Stimulated activated CD8-positive, alpha-beta memory T cell treated with anti-CD3 and anti-CD28 coated beads, Interleukin-4, amount 100 ng/mL, for 24 hours (primary cell): Measurements from ENCODE around the gene CCR6.

Source experiments
- DNase-seq: peaks from one replicate; pipeline ENCODE4 v3.0.0-alpha.2; 2020; ENCODE audit warnings: low read depth

CCR6 gene

DNA sequence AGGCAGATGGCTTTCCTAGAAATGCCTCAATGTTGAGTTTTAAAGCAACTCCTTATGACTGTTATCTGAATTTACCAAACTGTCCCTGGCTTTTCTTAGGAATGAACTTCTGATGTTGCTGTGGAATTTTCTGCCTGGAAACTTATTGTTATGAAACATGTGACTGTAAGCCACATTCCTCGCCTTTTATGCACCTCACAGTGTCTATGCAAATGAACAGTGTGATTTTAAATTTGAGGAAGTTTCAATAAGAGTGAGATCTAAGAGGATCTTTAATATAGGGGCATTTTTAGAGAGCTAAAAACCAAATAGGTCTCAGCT lies 2.4 kb upstream of the CCR6 start:
- DNase-seq: no peak

DNA sequence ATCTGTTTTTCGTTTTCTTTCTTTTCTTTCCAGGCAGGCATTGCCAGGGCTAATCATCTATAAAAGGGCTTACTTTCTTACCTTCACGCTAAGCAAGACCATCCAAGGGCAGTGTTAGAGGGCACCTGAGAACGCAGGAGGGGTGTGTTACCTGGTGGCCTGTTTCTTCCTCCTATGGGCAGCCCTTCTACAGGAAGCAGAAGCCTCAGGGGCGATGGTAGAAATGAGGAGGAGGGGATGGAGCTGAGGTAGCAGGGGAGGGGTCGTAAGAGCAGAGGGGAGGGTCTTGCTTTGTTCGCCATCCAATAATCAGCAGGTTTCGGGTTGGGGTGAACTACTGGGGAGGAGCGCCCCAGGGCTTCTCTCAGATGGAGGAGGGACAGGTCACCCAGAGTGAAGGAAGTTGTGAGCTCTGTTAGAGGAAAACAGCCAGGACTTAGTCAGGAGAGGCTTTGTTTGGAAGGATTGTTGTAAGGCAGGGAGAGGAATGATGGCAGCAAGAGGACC lies 1.5 kb upstream of the CCR6 start:
- no peak for DNase-seq

DNA sequence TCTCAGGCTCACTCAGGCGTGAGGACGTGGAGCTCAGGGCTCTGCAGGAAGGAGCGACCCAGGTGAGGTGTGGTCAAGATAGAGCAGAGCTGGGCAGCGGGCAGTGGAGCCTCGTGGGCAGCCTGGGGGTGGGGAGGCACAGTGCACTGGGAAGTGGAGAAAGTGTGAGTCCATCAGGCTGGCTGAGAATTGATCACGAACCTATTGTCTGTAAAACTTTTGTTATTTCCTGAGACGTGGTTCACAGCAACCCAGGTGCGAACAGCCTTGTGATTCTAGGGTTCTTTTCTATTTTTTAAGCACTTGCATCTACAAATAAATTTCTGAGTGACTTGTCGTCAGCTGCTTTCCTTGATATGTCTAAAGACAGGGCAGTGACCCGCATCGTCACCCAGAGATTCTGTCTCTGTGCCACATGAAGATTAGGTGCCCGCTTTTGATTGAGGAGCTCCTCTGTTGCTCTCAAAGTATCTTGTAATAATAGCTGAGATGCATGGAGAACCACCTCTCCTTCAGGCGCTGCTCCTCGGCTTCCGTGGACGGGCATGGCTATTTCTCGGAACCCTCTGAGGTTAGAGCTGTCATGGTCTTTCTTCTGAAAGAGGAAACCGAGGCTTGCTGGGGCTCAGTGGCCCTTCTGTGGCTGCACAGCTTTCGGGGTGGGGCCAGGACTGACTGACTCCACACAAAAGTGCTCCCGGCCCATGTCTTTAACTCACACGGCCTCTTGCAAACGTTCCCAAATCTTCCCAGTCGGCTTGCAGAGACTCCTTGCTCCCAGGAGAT lies 662 bp upstream of the CCR6 start:
- DNase-seq: no peak

DNA sequence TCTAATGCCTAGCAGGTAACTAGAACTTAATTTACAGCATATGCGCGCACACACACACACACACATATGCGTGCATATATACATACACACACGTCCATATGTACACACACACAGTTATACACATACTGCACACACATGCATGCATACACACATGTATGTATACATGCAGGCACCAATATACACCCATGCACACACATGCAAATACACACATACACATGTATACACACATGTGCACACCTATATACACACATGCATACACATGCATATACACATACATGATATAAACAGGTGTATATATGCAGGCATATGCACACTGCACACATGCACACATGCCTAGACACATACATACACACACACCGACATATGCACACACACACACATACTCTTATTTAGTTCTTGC lies 1.9 kb downstream of the CCR6 start:
- DNase-seq: no peak

DNA sequence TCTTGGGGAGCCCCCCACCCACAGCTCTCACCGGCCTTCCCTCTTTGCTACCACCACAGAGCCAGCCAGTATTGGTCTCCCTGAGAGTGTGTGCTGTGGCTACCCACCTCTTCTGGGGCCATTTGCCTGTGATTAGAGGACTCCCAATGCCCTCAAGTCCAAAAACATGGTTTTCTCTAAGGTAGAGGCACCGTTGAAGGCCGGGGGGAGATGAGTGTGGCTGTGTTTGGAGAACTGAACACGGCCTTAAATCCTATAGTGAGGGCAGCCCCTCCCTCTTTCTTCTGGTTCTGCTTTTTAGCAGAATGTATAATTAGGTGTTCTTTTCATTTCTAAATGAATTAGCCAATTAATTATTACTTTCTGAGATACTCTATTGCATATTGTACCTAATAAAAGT lies 2.5 kb downstream of the CCR6 start:
- DNase-seq: no peak

DNA sequence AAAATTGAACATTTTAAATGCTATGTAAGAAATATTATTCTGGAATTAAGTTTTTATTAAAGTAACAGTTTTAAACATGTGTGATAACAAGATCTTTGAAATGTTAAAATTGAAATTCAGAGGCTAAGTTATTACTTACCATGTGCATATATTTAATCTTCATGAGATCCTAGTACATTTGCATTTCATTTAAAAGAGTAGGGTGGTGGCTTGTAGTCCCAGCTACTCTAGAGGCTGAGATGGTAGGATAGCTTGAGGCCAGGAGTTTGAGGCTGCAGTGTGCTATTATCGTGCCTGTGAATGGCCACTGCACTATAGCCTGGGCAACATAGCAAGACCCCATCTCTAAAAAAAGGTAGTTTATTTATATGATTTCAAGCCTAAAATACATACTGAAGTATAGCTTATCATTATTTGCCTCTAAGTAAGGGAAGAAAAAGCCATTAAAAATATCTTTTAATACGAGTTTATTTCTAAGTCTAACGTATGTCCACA lies 3.0 kb downstream of the CCR6 start:
- DNase-seq: no peak

DNA sequence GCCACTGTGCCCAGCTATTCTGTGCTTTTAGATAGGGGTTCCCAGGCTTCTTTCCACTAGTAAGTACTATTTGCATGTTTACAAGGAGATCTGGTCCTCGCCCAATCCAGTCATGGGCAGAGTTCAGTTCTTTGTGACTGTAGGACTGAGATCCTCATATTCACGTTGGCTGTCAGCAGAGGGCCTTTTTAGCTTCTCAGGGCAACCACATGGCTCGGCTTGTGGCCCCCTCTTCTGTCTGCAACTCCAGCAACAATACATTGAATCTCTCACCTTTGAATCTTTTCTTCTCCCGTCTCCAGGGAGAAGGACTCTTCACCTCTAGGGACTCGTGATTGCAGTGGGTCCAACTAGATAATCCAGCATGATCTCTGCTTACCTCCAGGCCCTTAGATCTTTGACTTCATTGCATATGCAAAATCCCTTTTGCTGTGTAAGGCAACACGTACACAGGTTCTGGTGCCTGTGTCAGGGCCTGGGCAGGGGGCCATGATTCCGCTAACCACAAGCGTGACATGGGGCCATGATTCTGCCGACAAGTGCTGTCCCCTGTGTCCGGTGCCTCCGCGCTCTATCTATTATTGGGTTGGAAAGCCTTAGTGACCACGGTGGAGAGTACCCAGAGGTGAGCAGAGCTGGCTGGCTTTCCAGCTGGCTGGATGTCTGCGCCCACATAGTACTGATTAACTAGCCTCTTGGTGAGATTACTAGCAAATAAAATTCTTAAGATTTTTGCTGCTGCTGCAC lies 5.1 kb downstream of the CCR6 start:
- no peak for DNase-seq

DNA sequence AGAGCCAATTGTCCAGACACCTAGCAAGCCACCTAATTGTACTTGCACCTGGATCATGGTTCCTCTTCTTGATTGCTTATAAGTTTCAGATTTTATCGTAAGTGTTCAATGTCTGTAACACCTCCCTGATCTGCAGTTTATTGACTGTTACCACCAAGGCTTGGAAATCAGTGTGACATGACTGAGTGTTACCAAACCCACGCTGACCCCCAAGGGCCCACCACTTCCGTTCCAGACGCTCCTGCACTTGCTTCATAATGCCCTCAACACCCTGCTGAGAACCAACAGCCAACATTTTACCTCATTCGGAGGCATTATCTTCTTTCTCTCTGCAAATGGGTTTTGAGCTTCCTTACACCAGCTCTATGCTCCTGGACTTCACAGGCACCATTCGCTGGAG lies 6.3 kb downstream of the CCR6 start:
- DNase-seq: no peak

DNA sequence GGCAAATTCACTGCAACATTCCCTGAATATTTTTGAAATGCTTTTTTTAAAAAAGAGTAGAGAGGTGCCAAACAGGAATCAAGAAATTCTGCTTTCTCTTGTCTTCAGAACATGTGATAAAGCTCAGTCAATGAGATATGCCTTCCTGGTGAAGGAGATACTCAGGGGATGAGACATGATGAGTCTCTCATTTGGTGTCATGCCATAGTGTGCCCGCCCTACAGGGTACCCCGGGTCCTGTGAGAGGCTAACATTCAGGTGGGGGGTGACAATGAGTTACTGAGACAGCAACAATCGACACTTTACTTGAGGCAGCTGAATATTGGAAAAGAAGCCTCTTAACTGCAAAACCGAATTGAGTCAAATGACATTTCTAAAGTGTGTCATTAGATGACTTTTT lies 6.7 kb downstream of the CCR6 start:
- DNase-seq: no peak

DNA sequence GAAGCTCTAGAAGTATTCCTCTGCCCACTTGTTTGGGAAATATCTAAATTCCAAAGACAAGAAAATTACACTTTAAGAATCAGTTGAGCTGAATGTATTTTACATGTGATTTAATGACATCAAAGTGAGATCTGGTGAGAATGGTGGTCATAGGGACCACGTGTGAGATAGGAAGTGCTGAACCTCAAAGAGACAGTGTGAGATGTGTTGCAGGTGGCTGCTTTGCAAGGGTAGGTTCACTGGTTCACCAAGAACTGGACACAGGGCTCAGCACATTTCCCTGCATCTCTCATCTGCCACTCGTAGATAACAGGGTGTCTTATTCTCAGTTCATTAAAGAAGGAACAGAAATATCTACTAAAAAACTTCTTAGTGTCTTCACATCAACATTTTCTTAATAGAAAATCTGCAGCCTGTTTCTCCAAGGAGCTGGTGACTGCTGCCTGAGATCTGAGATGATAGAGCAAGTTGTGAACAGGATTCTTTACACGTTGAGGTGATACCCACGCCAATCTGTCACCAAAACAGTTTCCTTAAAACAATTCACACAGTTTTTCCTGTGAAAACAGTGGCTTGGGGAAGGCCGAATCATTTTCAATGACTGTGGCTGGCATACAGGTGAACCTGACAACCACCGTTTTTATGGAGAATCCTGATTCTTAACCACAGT lies 7.2 kb downstream of the CCR6 start:
- DNase-seq: no peak

DNA sequence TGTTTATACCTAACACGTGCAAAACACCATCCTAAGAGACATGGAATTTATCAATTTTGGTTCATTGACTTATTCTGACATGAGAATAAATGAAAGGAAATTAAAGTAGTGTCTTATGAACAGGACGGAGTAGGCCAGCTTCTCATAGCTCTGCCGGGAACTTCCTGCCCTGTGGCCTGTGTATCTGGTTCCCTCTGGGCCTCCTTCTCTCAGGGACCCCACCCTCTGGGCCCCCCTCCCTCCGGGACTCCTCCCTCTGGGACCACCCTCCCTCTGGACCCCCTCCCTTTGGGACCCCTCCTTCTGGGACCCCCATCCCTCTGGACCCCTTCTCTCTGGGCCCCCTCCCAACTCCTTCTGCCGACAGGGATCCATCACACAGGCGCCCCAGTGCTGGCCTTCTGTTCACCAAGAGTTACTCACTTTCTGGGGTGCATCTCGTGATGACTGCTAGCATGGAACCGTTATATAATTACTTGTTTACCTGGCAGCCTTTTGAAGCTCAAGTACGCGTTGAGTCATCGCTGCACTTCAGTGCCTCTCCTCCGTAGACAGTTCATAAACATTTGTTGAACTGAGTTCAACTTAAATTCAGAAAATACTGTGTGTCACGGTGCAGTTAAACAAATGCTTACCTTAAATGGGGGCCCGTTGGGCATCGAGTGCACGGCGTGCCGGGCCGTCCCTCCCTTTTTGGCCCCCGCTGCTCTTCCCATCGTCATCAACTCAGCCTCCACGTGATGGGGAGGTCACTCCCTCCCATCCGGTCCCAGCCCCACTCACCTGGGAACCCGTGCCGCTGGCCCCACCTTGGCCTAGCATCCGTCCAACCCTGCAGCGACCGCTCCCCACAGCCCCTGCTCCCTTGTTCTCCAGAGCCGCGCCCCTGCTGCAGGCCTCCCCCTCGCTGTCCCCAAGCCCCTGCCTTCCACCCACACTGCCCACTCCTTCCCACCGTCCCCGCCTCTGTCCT lies 8.1 kb downstream of the CCR6 start:
- no peak for DNase-seq

DNA sequence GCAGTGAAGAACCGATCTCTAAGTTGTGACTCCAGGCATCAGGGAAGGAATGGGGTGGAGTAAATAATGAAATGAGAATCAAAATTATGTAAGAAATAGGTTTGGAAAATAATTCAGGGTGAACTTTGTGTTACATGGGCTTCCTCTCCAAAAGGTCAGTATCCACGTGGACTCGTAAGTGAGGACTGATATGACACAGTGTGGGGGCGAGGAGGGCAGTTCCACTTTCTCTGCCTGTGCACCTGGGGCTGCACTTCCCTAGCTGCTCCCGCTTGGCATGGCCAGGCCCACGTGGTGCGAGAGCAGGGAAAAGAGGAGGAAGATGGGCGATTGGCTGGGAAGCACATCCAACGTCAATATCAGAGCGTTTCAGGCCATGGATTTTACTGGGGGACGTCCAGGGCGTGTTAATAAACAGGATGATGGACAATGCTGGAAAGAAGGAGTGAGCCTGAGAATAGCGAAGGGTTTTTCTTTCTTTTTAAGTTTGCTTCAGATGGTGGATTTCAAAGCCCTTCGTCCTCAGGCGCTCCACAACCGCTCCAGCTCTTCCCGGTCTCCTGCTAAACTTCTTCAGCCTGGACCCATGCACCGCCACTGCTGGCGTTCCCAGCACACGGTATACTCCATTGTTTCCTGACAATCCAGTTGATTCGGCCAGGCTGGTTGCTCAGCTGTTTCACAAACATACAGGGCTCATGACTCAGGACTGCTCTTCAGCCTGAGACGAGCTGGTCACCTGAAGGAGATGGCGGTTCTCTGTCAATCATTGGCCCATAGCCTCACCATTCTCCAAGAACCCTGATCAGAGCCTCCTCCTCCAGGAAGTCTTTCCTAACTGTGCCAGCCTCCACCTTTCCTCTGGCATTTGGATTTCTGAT lies 11.8 kb downstream of the CCR6 start:
- DNase-seq: no peak

DNA sequence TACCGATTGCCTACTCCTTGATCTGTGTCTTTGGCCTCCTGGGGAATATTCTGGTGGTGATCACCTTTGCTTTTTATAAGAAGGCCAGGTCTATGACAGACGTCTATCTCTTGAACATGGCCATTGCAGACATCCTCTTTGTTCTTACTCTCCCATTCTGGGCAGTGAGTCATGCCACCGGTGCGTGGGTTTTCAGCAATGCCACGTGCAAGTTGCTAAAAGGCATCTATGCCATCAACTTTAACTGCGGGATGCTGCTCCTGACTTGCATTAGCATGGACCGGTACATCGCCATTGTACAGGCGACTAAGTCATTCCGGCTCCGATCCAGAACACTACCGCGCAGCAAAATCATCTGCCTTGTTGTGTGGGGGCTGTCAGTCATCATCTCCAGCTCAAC lies 13.5 kb downstream of the CCR6 start:
- DNase-seq: no peak

DNA sequence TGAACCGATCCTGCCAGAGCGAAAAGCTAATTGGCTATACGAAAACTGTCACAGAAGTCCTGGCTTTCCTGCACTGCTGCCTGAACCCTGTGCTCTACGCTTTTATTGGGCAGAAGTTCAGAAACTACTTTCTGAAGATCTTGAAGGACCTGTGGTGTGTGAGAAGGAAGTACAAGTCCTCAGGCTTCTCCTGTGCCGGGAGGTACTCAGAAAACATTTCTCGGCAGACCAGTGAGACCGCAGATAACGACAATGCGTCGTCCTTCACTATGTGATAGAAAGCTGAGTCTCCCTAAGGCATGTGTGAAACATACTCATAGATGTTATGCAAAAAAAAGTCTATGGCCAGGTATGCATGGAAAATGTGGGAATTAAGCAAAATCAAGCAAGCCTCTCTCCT lies 14.2 kb downstream of the CCR6 start:
- no peak for DNase-seq

DNA sequence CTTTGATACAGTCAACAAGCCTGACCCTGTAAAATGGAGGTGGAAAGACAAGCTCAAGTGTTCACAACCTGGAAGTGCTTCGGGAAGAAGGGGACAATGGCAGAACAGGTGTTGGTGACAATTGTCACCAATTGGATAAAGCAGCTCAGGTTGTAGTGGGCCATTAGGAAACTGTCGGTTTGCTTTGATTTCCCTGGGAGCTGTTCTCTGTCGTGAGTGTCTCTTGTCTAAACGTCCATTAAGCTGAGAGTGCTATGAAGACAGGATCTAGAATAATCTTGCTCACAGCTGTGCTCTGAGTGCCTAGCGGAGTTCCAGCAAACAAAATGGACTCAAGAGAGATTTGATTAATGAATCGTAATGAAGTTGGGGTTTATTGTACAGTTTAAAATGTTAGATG lies 15.0 kb downstream of the CCR6 start:
- DNase-seq: no peak

DNA sequence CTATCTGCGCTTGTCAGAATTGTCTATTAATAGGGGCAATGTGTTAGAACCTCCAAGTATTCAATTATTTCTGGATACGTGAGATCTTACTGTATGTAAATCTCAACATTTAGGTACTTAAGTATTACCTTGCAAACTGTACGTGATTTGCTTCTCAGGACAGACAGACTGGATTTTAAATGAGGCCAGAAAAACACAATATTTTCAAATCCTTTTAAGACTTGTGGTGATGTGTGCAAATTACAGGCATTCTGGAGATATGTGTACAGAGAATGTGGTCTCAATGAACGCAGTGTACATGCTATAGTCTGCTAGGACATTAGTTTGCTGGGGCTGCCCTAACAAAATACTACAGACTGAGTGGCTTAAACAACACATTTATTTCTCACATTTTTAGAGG lies 16.9 kb downstream of the CCR6 start:
- no peak for DNase-seq

DNA sequence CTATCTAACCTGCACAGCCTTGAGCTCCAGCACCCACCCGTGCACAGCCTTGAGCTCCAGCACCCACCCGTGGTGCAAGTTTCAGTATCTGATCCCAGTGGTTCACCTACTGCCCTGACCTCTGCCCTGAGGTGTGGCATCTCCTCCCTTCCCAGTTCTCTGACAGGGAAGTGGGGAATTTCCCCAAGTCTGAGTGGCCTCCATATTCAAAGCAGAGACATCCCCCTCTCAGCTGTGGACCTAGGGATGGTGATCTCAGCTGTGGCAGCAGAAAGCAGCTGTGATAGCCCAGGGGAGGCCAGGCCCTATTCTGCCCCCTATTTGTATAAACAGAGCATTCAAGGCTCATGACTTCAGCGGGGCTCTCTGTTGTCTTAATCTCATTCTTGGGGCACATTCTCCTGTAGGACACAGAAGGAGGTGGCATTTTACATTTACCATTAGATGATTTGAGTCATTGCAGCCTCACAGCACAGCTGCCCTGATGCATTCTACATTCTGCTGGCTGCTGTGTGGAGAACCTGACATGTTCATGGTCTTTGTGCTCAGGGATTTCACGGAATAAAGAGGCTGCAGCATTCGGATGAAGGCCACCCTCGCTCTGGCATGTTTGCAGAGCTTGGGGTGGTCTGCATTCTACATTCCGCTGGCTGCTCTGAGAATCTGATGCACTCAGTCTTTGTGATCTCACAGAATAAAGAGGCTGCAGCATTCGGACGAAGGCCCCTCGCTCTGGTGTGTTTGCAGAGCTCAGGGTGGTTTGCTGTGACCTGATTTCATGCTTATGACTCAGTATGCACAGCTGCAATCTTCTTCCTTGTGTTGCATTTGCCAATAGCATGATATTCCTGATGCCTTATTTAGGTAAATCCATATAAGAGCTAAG lies 17.9 kb downstream of the CCR6 start:
- no peak for DNase-seq

DNA sequence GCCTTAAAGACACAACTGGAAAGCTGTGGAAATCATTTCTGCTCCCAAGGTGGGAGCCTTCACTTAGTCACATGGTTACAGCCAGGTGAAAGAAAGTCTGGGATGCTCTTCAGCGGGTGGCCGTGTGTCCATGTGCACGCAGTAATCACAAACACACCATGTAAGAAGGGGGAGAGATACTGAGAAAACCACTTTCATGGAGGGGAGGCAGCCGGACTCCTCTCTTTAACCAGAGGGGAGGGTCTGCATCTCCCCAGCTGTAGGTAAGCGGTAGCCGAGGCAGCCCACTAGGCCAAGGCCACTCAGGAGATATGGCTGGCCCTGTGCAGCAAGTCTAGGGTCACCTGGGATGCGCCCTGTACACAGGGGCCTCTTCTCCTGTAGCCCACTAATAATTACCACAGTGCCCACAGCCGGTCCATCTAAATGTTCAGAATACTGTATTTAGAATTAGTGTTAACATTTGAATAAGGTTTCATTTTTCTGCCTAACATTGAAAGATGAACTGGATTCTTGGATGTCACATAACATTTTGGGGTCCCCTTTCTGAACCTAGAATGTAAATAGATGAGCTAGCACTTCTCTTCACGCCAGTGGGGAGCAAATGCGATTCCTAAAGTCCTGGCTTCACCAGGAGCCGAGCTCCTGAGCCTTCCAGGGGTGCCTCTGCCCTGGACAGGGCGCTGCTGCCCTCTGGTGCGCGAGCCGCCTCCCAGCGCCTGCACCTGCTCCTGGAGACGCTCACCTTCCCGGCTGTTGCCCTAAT lies 19.0 kb downstream of the CCR6 start:
- DNase-seq: peak; percentile 22

DNA sequence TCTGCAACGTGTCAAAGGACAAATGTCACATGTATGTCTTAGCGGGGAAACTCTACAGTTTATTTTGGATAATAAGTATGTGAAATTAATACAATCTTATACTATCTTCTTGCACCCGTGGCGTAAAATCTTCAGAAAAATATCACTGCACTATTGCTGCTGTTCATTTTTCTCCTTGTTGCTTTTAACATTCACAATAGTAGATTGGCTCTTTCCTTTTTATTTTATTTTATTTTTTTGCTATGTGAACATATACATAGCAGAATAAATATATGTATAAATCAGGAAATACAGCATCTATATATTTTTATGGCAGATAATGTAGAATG lies 19.5 kb downstream of the CCR6 start:
- no peak for DNase-seq
